ENCODE measurements around the gene CNGA4. TPM values are rescaled to one million over a fixed set of nuclear protein-coding genes. Genes with fewer than 3 reads are reported as not detected.
A peak's percentile ranks its signal among the peaks of the same experiment; 100 is the strongest.

Gene CNGA4
- total RNA-seq, 2 donors from 2014 or later, result not detected

- DNase-seq (ENCODE audit: low spot score), result no peak
- Histone ChIP-seq H3K4me3 (no peak overlapping the region), H3K27me3 (replicated peaks; ENCODE audit: insufficient read depth) (no peaks in the 10 kb centered on the region), H3K4me1 (ENCODE audit: control insufficient read depth in 1 of 2, low read depth in 2 of 2) (peaks cover 8 to 18% of the 10 kb centered on the region in 2 donors), H3K27ac (no peak overlapping the region), H3K36me3 (no peaks in the 10 kb centered on the region), H3K9me3 (no peaks in the 10 kb centered on the region)
- no peak for ATAC-seq (ENCODE audit: insufficient number of reproducible peaks, low FRiP score, low read depth)
- TF ChIP-seq, protein P1, sequence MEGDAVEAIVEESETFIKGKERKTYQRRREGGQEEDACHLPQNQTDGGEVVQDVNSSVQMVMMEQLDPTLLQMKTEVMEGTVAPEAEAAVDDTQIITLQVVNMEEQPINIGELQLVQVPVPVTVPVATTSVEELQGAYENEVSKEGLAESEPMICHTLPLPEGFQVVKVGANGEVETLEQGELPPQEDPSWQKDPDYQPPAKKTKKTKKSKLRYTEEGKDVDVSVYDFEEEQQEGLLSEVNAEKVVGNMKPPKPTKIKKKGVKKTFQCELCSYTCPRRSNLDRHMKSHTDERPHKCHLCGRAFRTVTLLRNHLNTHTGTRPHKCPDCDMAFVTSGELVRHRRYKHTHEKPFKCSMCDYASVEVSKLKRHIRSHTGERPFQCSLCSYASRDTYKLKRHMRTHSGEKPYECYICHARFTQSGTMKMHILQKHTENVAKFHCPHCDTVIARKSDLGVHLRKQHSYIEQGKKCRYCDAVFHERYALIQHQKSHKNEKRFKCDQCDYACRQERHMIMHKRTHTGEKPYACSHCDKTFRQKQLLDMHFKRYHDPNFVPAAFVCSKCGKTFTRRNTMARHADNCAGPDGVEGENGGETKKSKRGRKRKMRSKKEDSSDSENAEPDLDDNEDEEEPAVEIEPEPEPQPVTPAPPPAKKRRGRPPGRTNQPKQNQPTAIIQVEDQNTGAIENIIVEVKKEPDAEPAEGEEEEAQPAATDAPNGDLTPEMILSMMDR (IDR thresholded peaks at IDR 0.05), result no peak
Measured at GRCh38 chr11:6232899-6233298, 6.0 kb upstream of the CNGA4 start.

- peaks cover 8 to 18% of the 10 kb centered on the region in 2 donors for H3K4me1 ChIP-seq (ENCODE audit: control insufficient read depth in 1 of 2, low read depth in 2 of 2)
- peak overlapping the region; percentile 93 for H3K4me3 ChIP-seq
- ATAC-seq (ENCODE audit: insufficient number of reproducible peaks, low FRiP score, low read depth) (no peak), DNase-seq (ENCODE audit: low spot score) (no peak)
- TF ChIP-seq, protein P1 (IDR thresholded peaks at IDR 0.05), result no peak
- H3K27me3 ChIP-seq (replicated peaks; ENCODE audit: insufficient read depth), result no peaks in the 10 kb centered on the region
- no peaks in the 10 kb centered on the region for H3K36me3 ChIP-seq
- peak overlapping the region; percentile 60 to 80 for H3K27ac ChIP-seq
- no peaks in the 10 kb centered on the region for H3K9me3 ChIP-seq
Measured at GRCh38 chr11:6233984-6234386, 4.9 kb upstream of the CNGA4 start.

DNA sequence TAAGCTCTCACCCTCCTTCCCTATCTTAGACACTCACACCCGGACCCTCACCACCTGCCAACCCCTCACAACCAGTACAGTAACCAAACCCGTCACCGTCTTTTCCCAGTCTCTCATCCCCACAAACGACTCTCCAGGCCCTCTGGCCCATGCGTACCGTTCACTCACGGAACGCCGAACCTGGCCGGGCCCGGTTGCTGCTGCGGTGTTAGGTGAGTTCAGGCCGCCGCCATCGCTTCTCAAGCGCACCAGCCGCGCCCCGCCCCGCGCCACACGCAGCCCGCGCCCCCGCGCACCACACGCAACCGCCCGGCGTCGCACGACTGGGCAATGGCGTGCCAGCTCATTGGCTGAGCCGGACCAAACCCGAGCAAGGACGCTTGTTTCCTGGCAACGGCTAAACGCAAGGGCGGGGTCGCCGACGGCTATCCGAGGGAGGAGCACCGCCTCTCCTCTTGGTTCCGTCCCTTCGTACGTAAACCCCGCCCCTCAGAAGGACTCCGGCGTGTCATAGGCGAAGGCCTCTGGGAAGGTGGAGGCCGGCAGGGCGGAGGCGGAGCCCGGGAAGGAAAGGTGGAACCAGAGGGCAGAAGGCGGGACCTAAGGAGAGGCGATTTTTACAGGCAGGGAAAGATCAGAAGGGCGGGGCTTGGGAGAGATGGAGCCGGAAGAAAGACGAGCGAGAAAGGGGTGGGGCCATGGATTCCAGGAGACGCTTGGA, 4.3 kb upstream of the CNGA4 start, which contains the start of gene FHIP1B:
FHIP1B (minus strand) TSS at position 250 of the 721 bp plus-strand sequence. CDS start 10,120 bp downstream, outside the sequence.
- Histone ChIP-seq H3K27me3 (replicated peaks; ENCODE audit: insufficient read depth) (no peaks in the 10 kb centered on the region), H3K36me3 (no peaks in the 10 kb centered on the region), H3K27ac (peak within 1 kb of the TSS; percentile 81 to 89), H3K4me1 (ENCODE audit: control insufficient read depth in 1 of 2, low read depth in 2 of 2) (peaks cover 8 to 18% of the 10 kb centered on the region in 2 donors), H3K4me3 (peak within 1 kb of the TSS; percentile 93), H3K9me3 (no peaks in the 10 kb centered on the region)
- DNase-seq (ENCODE audit: low spot score), result peak; percentile 100
- ATAC-seq (ENCODE audit: insufficient number of reproducible peaks, low FRiP score, low read depth), result peak; percentile 99
- TF ChIP-seq, protein P1 (IDR thresholded peaks at IDR 0.05), result no peak

DNA sequence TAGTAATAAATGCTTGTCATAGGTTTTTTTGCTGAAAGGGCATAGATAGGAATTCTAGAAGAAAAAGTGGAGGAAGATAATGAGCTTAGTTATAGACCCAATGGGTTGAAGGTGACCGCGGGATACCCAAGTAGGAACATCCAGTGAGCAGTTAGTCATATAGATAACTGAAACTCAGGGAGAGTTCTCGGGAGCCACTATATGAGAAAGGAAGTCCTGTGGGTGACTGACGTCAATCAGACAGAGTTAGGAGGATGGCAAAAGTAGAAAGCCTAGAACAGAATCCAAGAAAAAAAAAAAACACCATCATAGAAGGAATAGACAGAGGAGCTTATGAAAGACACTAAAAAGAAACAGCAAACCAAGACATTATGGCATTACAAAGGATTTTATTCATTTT, 1.6 kb upstream of the CNGA4 start:
- no peak for DNase-seq (ENCODE audit: low spot score)
- Histone ChIP-seq H3K27ac (no peak overlapping the region), H3K4me1 (ENCODE audit: control insufficient read depth in 1 of 2, low read depth in 2 of 2) (peaks cover 8 to 18% of the 10 kb centered on the region in 2 donors), H3K27me3 (replicated peaks; ENCODE audit: insufficient read depth) (no peaks in the 10 kb centered on the region), H3K36me3 (no peaks in the 10 kb centered on the region), H3K9me3 (no peaks in the 10 kb centered on the region), H3K4me3 (no peak overlapping the region)
- TF ChIP-seq, protein P1 (IDR thresholded peaks at IDR 0.05), result no peak
- no peak for ATAC-seq (ENCODE audit: insufficient number of reproducible peaks, low FRiP score, low read depth)

- H3K36me3 ChIP-seq, result no peaks in the 10 kb centered on the region
- peaks cover 8 to 13% of the 10 kb centered on the region in 2 donors for H3K4me1 ChIP-seq (ENCODE audit: control insufficient read depth in 1 of 2, low read depth in 2 of 2)
- no peak overlapping the region for H3K27ac ChIP-seq
- no peak overlapping the region for H3K4me3 ChIP-seq
- no peaks in the 10 kb centered on the region for H3K27me3 ChIP-seq (replicated peaks; ENCODE audit: insufficient read depth)
- no peaks in the 10 kb centered on the region for H3K9me3 ChIP-seq
- TF ChIP-seq, protein P1 (IDR thresholded peaks at IDR 0.05), result no peak
- ATAC-seq (ENCODE audit: insufficient number of reproducible peaks, low FRiP score, low read depth), result no peak
- no peak for DNase-seq (ENCODE audit: low spot score)
Measured at GRCh38 chr11:6237761-6238302, 1.1 kb upstream of the CNGA4 start.
